IMR-90 (cell line): ENCODE measurements around the gene RCN1. TPM values are rescaled to one million over a fixed set of nuclear protein-coding genes. Genes with fewer than 3 reads are reported as not detected.

Experiments
- ATAC-seq: fragments of 200-7000 bp; cut with Tn5 transposase; 2 replicates; pipeline ENCODE4 v1.9.1; 2020; ENCODE audit warnings: low read depth, mild to moderate bottlenecking, moderate library complexity
- BruUV-seq: library from RNA; stranded (reverse); fragments of 400-500 nt; replicated peaks from 2 replicates; lab custom pipeline; 2021; lab: Mats Ljungman, UMichigan
- CTCF ChIA-PET: fragments of 300-600 bp; formaldehyde crosslinking; extraction: SDS; loops from one replicate; lab custom pipeline; 2021; ENCODE audit warnings: antibody characterized with exemption; lab: Yijun Ruan, JAX
- POLR2A ChIA-PET: fragments of 300-600 bp; sonication (Branson Sonifier 250); formaldehyde crosslinking; loops from one replicate; lab custom pipeline; 2022; ENCODE audit warnings: antibody characterized with exemption; ENCODE audit not compliant: unreplicated experiment; lab: Charles Lee
- DNase-seq: peaks from one replicate; pipeline ENCODE4 v3.0.0; 2013
- H2AFZ ChIP-seq: replicated peaks from 2 replicates; pipeline ENCODE3; 2013; ENCODE audit warnings: low read length, mild to moderate bottlenecking; ENCODE audit not compliant: poor library complexity
- H2AK5ac ChIP-seq: 2 replicates; pipeline ENCODE4 v1.6.1; 2013; ENCODE audit warnings: low read depth, low read length, inconsistent platforms
- H2AK9ac ChIP-seq: replicated peaks from 2 replicates; pipeline ENCODE3; 2013; ENCODE audit warnings: mild to moderate bottlenecking, low read depth, low read length, moderate library complexity; ENCODE audit not compliant: poor library complexity
- H2BK120ac ChIP-seq: 2 replicates; pipeline ENCODE4 v1.6.1; 2013; ENCODE audit warnings: low read depth, low read length, inconsistent platforms
- H2BK15ac ChIP-seq: 3 replicates; pipeline ENCODE4 v1.6.1; 2013; ENCODE audit warnings: low read depth, low read length, inconsistent platforms
- H2BK20ac ChIP-seq: 2 replicates; pipeline ENCODE4 v1.6.1; 2013; ENCODE audit warnings: low read depth, mild to moderate bottlenecking, inconsistent platforms, low read length, moderate library complexity
- H2BK5ac ChIP-seq: 2 replicates; pipeline ENCODE4 v1.6.1; 2013; ENCODE audit warnings: mild to moderate bottlenecking, low read depth, low read length, inconsistent platforms; ENCODE audit not compliant: poor library complexity, severe bottlenecking
- H3K14ac ChIP-seq: replicated peaks from 2 replicates; pipeline ENCODE4 v1.6.1; 2013; ENCODE audit warnings: low read depth, low read length, inconsistent platforms
- H3K18ac ChIP-seq: 2 replicates; pipeline ENCODE4 v1.6.1; 2013; ENCODE audit warnings: low read depth, low read length, control low read depth
- H3K23ac ChIP-seq: 2 replicates; pipeline ENCODE4 v1.6.1; 2013; ENCODE audit warnings: low read depth, low read length, inconsistent platforms
- H3K27ac ChIP-seq: 2 replicates; pipeline ENCODE4 v1.5.1; 2013; ENCODE audit warnings: mild to moderate bottlenecking, control low read depth, low read length; ENCODE audit not compliant: insufficient read depth
- H3K27me3 ChIP-seq: 2 replicates; pipeline ENCODE4 v1.6.1; 2013; ENCODE audit warnings: low read length; ENCODE audit not compliant: control insufficient read depth, insufficient read depth
- H3K36me3 ChIP-seq: 2 replicates; pipeline ENCODE4 v1.6.1; 2013; ENCODE audit warnings: low read length, mixed read lengths; ENCODE audit not compliant: control insufficient read depth, insufficient read depth
- H3K4ac ChIP-seq: 2 replicates; pipeline ENCODE4 v1.6.1; 2013; ENCODE audit warnings: low read depth, low read length, inconsistent platforms
- H3K4me1 ChIP-seq: 2 replicates; pipeline ENCODE4 v1.6.1; 2013; ENCODE audit warnings: low read length, mixed read lengths; ENCODE audit not compliant: control insufficient read depth, insufficient read depth
- H3K4me2 ChIP-seq: 2 replicates; pipeline ENCODE4 v1.6.1; 2013; ENCODE audit warnings: low read depth, mild to moderate bottlenecking, control low read depth, low read length, moderate library complexity
- H3K4me3 ChIP-seq: 2 replicates; pipeline ENCODE4 v1.5.1; 2013; ENCODE audit warnings: low read depth, mild to moderate bottlenecking, control low read depth, low read length, moderate library complexity; ENCODE audit not compliant: insufficient read depth
- H3K56ac ChIP-seq: 2 replicates; pipeline ENCODE4 v1.6.1; 2013; ENCODE audit warnings: low read length, inconsistent platforms; ENCODE audit not compliant: insufficient read depth; ENCODE audit errors: extremely low read depth
- H3K79me1 ChIP-seq, 2 experiments: 2 replicates each; pipeline ENCODE4 v1.6.1; 2013; ENCODE audit warnings: low read length in 2 of 2, inconsistent platforms in 1 of 2, low read depth in 1 of 2
- H3K9ac ChIP-seq: 2 replicates; pipeline ENCODE4 v1.6.1; 2013; ENCODE audit warnings: low read depth, low read length, control low read depth
- H3K9me1 ChIP-seq: 2 replicates; pipeline ENCODE4 v1.6.1; 2013; ENCODE audit warnings: low read length, inconsistent platforms; ENCODE audit not compliant: insufficient read depth
- H3K9me3 ChIP-seq: 2 replicates; pipeline ENCODE4 v1.6.1; 2013; ENCODE audit warnings: low read length; ENCODE audit not compliant: control insufficient read depth, insufficient read depth
- H4K20me1 ChIP-seq: 2 replicates; pipeline ENCODE4 v1.6.1; 2013; ENCODE audit warnings: low read length, inconsistent platforms; ENCODE audit not compliant: insufficient read depth
- H4K5ac ChIP-seq: 2 replicates; pipeline ENCODE4 v1.6.1; 2013; ENCODE audit warnings: mild to moderate bottlenecking, low read depth, low read length, control low read depth
- H4K8ac ChIP-seq, 2 experiments: 2 replicates each; pipeline ENCODE4 v1.6.1; 2013; ENCODE audit warnings: low read depth in 2 of 2, low read length in 2 of 2, control low read depth in 1 of 2, inconsistent platforms in 1 of 2
- H4K91ac ChIP-seq: 2 replicates; pipeline ENCODE4 v1.6.1; 2013; ENCODE audit warnings: low read depth, low read length, inconsistent platforms; ENCODE audit not compliant: insufficient read depth
- POLR2A ChIP-seq: IDR thresholded peaks from 2 replicates; pipeline ENCODE4 v1.6.1; 2012; ENCODE audit warnings: mild to moderate bottlenecking, low read depth, low read length
- RAD21 ChIP-seq: IDR thresholded peaks from 2 replicates; pipeline ENCODE4 v1.6.1; 2012; ENCODE audit warnings: low read length, improper control_type of control experiment
- USF2 ChIP-seq: fragments of 150-350 bp; IDR thresholded peaks from 2 replicates; pipeline ENCODE4 v1.6.1; 2017; ENCODE audit warnings: mild to moderate bottlenecking, antibody characterized with exemption, low read length, low read depth
- WGBS, 2 experiments: methylation state at CpG; one replicate each; pipeline versions ENCODE4 v1.1.5 to v1.1.7; 2013; ENCODE audit warnings: missing lambda C conversion rate in 2 of 2; ENCODE audit not compliant: insufficient read length in 1 of 2; ENCODE audit errors: extremely low coverage in 2 of 2; 5-methylcytosine and 5-hydroxymethylcytosine counted together
- dilution Hi-C: fragments of 300-500 bp; cut with HindIII; formaldehyde crosslinking; loops from one replicate; pipeline ENCODE4 v1.14.3; 2018; ENCODE audit warnings: low sequenced_read_pairs; ENCODE audit not compliant: unreplicated experiment
- in situ Hi-C: fragments of 300-500 bp; cut with MboI; formaldehyde crosslinking; loops from 3 replicates; pipeline ENCODE4 v1.14.3; 2019; ENCODE audit warnings: low sequenced_read_pairs, inconsistent platforms, mixed read lengths
- intact Hi-C: fragments of 100-400 bp; cut with micrococcal nuclease; formaldehyde crosslinking; loops from 2 replicates; pipeline ENCODE4 v1.10.0; 2022
- polyA plus RNA-seq, 3 experiments: library from polyadenylated mRNA; depleted of rRNA; stranded (reverse); fragments of >200 nt; gene quantifications; 2 replicates each; pipeline ENCODE4 v1.2.3, GENCODE V29; 2012; ENCODE audit warnings: low replicate concordance in 1 of 3
- total RNA-seq: library from RNA; depleted of rRNA; stranded (reverse); fragments of >200 nt; gene quantifications from 2 replicates; pipeline ENCODE4 v1.2.3, GENCODE V29; 2012
- TF ChIP-seq, protein P1 (sequence below): fragments of 150-350 bp; IDR thresholded peaks from 2 replicates; pipeline ENCODE4 v1.6.1; 2016; ENCODE audit warnings: low read depth, mild to moderate bottlenecking, low read length, moderate library complexity, borderline replicate concordance

The RCN1 gene
- total and polyA plus RNA-seq, 2 of the 4 experiments (the other 2 are of a cell fraction) = 129 to 193 TPM

DNA sequence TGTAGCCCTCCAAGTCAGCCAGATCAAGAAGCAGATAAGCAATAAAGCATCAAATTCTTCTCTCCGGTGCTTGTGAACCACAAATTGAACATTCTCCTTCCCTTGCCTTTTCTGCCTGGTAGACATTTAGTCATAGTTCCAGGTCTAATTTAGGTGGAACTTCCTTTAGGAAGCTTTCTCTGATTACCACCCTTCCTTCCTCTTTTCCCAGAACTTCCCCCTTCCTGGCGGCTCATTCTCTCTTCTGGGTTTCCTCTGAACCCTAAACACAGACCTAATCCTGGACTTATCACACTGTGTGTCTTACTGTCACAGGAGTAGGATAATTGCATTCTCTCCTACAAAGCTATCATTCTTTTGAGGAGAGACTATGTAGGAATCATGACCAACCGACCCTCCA lies 61.9 kb downstream of the RCN1 start:
- ChIA-PET CTCF (interaction anchor here (0.7 kb wide), 1 partner anchor 23 kb away, joined by 3 read pairs; no protein-coding TSS in a partner anchor), POLR2A (no interaction called here)
- H3K27me3 ChIP-seq = peaks cover 35% of the 10 kb centered on the region
- H4K20me1 ChIP-seq = no peaks in the 10 kb centered on the region
- H3K4ac ChIP-seq = no peak overlapping the region
- H3K4me3 ChIP-seq = no peak overlapping the region
- H3K18ac ChIP-seq = no peak overlapping the region
- no peaks in the 10 kb centered on the region for H3K36me3 ChIP-seq
- no peak overlapping the region for H4K8ac ChIP-seq
- DNase-seq (no peak), ATAC-seq (no peak)
- no peak overlapping the region for H2AK5ac ChIP-seq
- H3K9ac ChIP-seq = no peak overlapping the region
- H2BK20ac ChIP-seq = no peak overlapping the region
- H3K27ac ChIP-seq = no peak overlapping the region
- no peak overlapping the region for H3K56ac ChIP-seq
- TF ChIP-seq USF2 = no peak
- TF ChIP-seq RAD21 = no peak
- TF ChIP-seq, protein P1, sequence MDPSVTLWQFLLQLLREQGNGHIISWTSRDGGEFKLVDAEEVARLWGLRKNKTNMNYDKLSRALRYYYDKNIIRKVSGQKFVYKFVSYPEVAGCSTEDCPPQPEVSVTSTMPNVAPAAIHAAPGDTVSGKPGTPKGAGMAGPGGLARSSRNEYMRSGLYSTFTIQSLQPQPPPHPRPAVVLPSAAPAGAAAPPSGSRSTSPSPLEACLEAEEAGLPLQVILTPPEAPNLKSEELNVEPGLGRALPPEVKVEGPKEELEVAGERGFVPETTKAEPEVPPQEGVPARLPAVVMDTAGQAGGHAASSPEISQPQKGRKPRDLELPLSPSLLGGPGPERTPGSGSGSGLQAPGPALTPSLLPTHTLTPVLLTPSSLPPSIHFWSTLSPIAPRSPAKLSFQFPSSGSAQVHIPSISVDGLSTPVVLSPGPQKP = no peak
- TF ChIP-seq POLR2A = no peak
- no peaks in the 10 kb centered on the region for H3K79me1 ChIP-seq
- BruUV-seq = no TSS peak
- intact Hi-C loops (no loop called here), dilution Hi-C loops (loop anchor here (25.0 kb wide), 1 partner anchor 91 kb away; no protein-coding TSS in a partner anchor), in situ Hi-C loops (loop anchor here (25.0 kb wide), 1 partner anchor 916 kb away; no protein-coding TSS in a partner anchor)
- H3K14ac ChIP-seq = no peak overlapping the region
- no CpG with 5 or more reads among the region's 3 CpGs for WGBS, 2 experiments
- no peak overlapping the region for H2AK9ac ChIP-seq
- H2AFZ ChIP-seq = no peak overlapping the region
- no peak overlapping the region for H2BK5ac ChIP-seq
- no peak overlapping the region for H3K4me2 ChIP-seq
- H2BK15ac ChIP-seq = no peak overlapping the region
- no peak overlapping the region for H2BK120ac ChIP-seq
- no peaks in the 10 kb centered on the region; the same call in 1 of the 2 replicates for H3K4me1 ChIP-seq
- H3K9me3 ChIP-seq = no peaks in the 10 kb centered on the region
- H4K5ac ChIP-seq = no peak overlapping the region
- H4K91ac ChIP-seq = no peak overlapping the region
- H3K23ac ChIP-seq = no peak overlapping the region
- no peaks in the 10 kb centered on the region for H3K9me1 ChIP-seq
